HS-5 (cell line): ENCODE data around the gene PUSL1.
A peak's percentile ranks its signal among the peaks of the same experiment; 100 is the strongest.

Experiments used
- DNase-seq: peaks from one replicate; pipeline ENCODE4 v3.0.0-alpha.2; 2012; ENCODE audit warnings: low read depth

PUSL1 gene

GRCh38 chr1:1354271-1355247 is 46.2 kb downstream of the PUSL1 start:
- DNase-seq, result no peak

- no peak for DNase-seq
Measured at GRCh38 chr1:1355416-1355815, 47.0 kb downstream of the PUSL1 start.

DNA sequence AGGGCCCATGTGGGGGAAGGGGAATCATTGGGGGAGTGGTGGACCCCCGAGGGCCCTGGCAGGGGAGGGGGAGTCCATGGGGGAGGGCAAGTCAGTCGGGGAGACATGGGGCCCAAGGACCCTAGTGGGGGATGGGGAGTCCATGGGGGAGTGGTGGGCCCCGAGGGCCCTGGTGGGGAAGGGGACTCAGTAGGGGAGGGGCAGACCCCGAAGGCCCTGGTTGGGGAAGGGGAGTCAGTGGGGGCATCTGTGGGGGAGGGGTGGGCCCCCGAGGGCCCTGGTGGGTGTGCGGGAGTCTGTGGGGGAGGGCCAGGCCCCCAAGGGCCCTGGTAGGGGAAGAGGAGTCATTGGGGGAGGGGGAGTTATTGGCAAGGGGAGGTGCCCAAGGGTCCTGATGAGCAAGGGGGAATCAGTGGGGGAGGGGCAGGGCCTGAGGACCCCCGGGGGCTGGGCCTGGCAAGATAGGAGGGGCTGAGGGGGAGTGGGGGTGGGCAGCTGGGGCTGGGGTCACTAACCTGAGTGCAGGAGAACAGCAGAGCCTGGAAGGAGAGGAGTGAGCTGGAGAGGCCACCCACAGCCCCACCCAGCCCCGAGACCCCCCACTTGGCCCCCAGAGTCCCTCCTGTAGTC is 47.9 kb downstream of the PUSL1 start:
- DNase-seq, result no peak

DNA sequence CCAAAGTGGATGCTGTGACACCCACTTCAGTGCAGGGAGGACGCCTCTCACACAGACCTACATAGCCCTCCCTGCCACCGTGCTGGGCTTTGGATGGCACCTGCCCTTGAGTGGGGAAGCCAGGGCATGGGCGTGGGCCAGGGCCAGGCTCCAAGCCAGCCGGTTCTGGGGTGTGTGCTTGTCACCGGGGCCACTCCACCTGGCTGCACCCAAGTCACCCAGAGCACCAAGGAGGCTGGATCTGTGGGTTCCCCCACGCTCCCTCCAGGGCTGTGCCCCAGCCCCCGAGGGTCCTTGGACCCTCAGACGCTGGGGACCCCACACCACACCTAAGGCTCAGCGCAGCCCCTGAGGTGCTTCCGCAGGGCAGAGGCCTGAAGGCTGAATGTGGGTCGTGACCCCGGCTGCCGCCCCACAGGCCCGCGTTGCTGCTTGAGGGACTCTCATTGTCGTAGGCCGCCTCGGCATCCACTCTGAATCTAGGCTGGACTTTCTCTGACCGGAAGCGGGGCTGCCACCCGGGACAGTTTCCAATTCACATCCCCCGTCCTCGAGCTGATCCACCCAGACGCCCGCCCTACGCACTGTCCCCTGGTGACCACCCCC is 48.5 kb downstream of the PUSL1 start:
- no peak for DNase-seq

DNA sequence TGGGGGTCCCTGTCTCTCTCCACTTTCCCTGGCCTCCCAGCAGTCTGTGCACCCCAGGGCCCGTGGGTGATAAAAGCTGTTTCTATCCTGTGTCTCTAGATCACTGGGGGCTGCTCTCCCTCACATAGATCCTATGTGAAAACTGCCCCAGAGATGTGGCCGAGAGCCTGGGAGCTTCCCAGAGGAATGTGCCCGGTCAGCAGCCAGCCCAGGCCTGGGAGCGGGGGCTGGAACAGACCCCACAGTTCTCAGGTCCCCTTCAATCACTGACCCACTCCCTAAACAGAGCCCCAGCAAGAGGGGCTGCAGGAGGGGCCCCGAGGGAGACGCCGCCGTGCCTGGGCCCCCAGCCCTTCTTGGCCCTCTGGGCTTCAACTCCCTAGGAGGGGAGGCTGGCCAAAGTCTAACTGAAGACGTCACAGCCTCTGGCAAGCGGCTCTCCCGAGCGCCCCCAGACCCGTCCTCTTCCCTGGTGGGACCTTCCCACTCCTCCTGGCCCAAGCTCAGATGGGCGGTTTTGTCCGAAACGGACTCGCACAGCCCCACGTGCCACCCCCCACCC is 49.6 kb downstream of the PUSL1 start:
- no peak for DNase-seq

GRCh38 chr1:1358433-1359271 is 50.3 kb downstream of the PUSL1 start, which contains the start of gene MXRA8:
Gene MXRA8, minus strand, starts transcription at chr1:1358555. Its CDS starts 51 bp downstream, at chr1:1358504.
- no peak for DNase-seq

DNA sequence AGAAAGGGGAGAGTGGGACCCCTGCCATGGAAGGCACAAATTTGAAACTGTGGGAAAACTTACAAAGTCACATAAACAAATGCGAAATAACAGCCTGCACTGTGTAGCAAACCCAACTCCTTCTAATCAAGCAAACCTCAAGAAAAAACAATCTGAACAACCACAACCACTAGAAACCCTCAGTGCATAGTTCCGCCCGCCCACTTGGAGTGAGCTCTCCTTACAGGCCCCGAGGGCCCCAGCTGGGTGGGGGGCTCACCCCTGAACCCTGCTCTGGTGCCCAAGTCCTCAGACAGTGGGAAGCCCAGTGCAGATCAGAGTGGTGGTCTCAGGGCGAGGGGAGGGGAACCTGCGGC is 50.9 kb downstream of the PUSL1 start:
- DNase-seq, result no peak

DNA sequence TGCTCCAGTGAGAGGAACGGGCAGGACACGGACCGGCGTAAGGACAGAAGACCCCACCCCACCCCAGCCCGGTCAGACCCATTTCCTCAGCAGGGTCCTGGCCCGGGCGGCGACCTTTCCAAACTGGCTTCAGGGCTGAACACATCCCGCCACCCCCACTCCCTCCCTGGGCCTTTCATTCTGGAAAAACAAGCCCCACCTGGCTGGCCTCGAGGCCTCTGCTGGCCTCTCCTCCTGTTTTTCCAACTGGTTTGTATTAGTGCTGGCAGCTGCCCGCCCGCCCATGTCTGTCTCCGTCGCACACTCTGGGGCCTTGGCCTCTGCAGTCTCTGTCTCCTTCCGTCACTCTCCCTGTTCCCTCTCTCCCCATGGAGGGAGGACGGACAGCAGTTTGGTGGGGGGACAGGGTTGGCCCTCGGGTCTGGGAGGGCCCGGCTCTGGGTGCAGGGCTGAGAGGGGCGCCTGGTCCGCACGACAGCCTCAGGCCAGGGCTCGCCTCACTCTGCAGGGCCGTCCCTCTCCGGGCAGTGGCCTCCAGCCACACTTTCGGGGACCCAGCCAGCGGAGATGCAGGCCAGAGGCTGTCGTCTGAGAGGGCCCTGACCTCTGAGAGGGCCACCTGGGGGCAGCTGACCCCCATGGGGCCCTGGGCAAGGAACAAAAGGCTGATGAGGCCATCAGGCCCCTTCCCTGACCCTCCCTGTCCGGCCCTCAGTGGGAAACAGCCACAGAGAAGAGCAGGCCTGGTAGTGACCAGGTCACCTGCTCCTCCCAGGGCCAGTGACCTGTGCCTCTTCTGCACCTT is 51.5 kb downstream of the PUSL1 start:
- DNase-seq, result no peak

- peak; percentile 87 for DNase-seq
Measured at GRCh38 chr1:1360506-1361169, 52.2 kb downstream of the PUSL1 start.
